ENCODE measurements around the gene NCAPG2. TPM values are rescaled to one million over a fixed set of nuclear protein-coding genes. Genes with fewer than 3 reads are reported as not detected.

Gene NCAPG2
- total and polyA plus RNA-seq, 2 of the 13 experiments (the other 11 are each of a cell fraction or from before 2014, with no cell fraction given), result 15.1 to 30.7 TPM

DNA sequence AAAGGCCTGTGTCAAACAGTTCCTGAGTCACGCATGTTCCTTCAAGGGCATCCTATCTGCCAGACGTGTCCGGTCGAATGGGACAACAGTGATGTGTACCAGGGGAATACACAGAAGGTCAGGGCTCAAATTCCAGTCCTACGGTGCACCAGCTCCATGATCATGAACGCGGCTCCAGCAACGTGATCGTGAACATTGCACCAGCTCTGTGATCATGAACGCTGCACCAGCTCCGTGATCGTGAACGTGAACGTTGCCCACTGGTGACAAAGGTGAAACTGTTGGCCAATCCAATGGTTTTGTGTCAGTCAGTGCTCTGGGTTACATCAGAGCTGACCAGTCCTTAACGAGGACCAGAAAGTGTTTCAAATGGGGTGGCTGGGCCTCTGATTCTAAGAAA lies 112.7 kb downstream of the NCAPG2 start (continued):
- TF ChIP-seq, protein P1, sequence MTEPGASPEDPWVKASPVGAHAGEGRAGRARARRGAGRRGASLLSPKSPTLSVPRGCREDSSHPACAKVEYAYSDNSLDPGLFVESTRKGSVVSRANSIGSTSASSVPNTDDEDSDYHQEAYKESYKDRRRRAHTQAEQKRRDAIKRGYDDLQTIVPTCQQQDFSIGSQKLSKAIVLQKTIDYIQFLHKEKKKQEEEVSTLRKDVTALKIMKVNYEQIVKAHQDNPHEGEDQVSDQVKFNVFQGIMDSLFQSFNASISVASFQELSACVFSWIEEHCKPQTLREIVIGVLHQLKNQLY (CRISPR knock-in tag; IDR thresholded peaks at IDR 0.05), result peak; percentile 44; the same call in 1 of the 2 replicates
- TF ChIP-seq RXRB (CRISPR knock-in tag; IDR thresholded peaks at IDR 0.05; ENCODE audit: borderline replicate concordance) (peak; percentile 63; the same call in 1 of the 2 replicates), PRPF4 (IDR thresholded peaks at IDR 0.05; ENCODE audit: low read depth, low read length, poor library complexity, severe bottlenecking) (no peak), CEBPB (IDR thresholded peaks at IDR 0.05; ENCODE audit: borderline replicate concordance, low read depth, low read length) (peak; percentile 78), ZNF670 (CRISPR knock-in tag; IDR thresholded peaks at IDR 0.05; ENCODE audit: borderline replicate concordance) (no peak), KDM5B (CRISPR knock-in tag; IDR thresholded peaks at IDR 0.05; ENCODE audit: borderline replicate concordance) (peak; percentile 38; the same call in 1 of the 2 replicates), ZSCAN21 (CRISPR knock-in tag; IDR thresholded peaks at IDR 0.05; ENCODE audit: borderline replicate concordance) (no peak), NFIC (IDR thresholded peaks at IDR 0.05; ENCODE audit: low read length) (no peak), TGIF2 (CRISPR knock-in tag; IDR thresholded peaks at IDR 0.05) (no peak), ZNF441 (CRISPR knock-in tag; IDR thresholded peaks at IDR 0.05; ENCODE audit: borderline replicate concordance) (peak; percentile 47; the same call in 1 of the 2 replicates), HHEX (CRISPR knock-in tag; IDR thresholded peaks at IDR 0.05) (0 out of 2 replicates have a peak, but pooled peaks have one; percentile 25), ZNF615 (CRISPR knock-in tag; IDR thresholded peaks at IDR 0.05; ENCODE audit: borderline replicate concordance) (no peak), ZNF879 (CRISPR knock-in tag; IDR thresholded peaks at IDR 0.05) (no peak), LCORL (IDR thresholded peaks at IDR 0.05) (no peak), LCORL (CRISPR knock-in tag; IDR thresholded peaks at IDR 0.05) (no peak), ZKSCAN1 (IDR thresholded peaks at IDR 0.05; ENCODE audit: low read length) (no peak), ZNF652 (CRISPR knock-in tag; IDR thresholded peaks at IDR 0.05; ENCODE audit: borderline replicate concordance, low read depth) (peak; percentile 1; the same call in 1 of the 2 replicates), GATA4 (IDR thresholded peaks at IDR 0.05; ENCODE audit: borderline replicate concordance, low read depth) (no peak), SALL1 (CRISPR knock-in tag; IDR thresholded peaks at IDR 0.05) (peak; percentile 87), ARNTL (CRISPR knock-in tag; IDR thresholded peaks at IDR 0.05) (no peak), ZBTB20 (CRISPR knock-in tag; IDR thresholded peaks at IDR 0.05; ENCODE audit: borderline replicate concordance, low read depth) (no peak), FOXK2 (IDR thresholded peaks at IDR 0.05) (no peak)
- TF ChIP-seq, protein P2, sequence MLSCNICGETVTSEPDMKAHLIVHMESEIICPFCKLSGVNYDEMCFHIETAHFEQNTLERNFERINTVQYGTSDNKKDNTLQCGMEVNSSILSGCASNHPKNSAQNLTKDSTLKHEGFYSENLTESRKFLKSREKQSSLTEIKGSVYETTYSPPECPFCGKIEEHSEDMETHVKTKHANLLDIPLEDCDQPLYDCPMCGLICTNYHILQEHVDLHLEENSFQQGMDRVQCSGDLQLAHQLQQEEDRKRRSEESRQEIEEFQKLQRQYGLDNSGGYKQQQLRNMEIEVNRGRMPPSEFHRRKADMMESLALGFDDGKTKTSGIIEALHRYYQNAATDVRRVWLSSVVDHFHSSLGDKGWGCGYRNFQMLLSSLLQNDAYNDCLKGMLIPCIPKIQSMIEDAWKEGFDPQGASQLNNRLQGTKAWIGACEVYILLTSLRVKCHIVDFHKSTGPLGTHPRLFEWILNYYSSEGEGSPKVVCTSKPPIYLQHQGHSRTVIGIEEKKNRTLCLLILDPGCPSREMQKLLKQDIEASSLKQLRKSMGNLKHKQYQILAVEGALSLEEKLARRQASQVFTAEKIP (CRISPR knock-in tag; IDR thresholded peaks at IDR 0.05; ENCODE audit: borderline replicate concordance), result 0 out of 2 replicates have a peak, but pooled peaks have one; percentile 86
- TF ChIP-seq, protein P3, sequence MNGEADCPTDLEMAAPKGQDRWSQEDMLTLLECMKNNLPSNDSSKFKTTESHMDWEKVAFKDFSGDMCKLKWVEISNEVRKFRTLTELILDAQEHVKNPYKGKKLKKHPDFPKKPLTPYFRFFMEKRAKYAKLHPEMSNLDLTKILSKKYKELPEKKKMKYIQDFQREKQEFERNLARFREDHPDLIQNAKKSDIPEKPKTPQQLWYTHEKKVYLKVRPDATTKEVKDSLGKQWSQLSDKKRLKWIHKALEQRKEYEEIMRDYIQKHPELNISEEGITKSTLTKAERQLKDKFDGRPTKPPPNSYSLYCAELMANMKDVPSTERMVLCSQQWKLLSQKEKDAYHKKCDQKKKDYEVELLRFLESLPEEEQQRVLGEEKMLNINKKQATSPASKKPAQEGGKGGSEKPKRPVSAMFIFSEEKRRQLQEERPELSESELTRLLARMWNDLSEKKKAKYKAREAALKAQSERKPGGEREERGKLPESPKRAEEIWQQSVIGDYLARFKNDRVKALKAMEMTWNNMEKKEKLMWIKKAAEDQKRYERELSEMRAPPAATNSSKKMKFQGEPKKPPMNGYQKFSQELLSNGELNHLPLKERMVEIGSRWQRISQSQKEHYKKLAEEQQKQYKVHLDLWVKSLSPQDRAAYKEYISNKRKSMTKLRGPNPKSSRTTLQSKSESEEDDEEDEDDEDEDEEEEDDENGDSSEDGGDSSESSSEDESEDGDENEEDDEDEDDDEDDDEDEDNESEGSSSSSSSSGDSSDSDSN (CRISPR knock-in tag; IDR thresholded peaks at IDR 0.05), result no peak
- TF ChIP-seq, protein P4, sequence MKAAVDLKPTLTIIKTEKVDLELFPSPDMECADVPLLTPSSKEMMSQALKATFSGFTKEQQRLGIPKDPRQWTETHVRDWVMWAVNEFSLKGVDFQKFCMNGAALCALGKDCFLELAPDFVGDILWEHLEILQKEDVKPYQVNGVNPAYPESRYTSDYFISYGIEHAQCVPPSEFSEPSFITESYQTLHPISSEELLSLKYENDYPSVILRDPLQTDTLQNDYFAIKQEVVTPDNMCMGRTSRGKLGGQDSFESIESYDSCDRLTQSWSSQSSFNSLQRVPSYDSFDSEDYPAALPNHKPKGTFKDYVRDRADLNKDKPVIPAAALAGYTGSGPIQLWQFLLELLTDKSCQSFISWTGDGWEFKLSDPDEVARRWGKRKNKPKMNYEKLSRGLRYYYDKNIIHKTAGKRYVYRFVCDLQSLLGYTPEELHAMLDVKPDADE (CRISPR knock-in tag; IDR thresholded peaks at IDR 0.05), result no peak
- TF ChIP-seq, protein P5, sequence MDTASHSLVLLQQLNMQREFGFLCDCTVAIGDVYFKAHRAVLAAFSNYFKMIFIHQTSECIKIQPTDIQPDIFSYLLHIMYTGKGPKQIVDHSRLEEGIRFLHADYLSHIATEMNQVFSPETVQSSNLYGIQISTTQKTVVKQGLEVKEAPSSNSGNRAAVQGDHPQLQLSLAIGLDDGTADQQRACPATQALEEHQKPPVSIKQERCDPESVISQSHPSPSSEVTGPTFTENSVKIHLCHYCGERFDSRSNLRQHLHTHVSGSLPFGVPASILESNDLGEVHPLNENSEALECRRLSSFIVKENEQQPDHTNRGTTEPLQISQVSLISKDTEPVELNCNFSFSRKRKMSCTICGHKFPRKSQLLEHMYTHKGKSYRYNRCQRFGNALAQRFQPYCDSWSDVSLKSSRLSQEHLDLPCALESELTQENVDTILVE (CRISPR knock-in tag; IDR thresholded peaks at IDR 0.05), result 0 out of 2 replicates have a peak, but pooled peaks have one; percentile 18

Data from HepG2 (cell line).